SHP77 (cell line): Measurements from ENCODE around the gene STAG1.
"Not testable (repeated sequence)": the region's sequence is repeated elsewhere in the genome, so short reads cannot be mapped to it uniquely, and the experiment has no call there.

Source experiments
- DNase-seq, 2 experiments: peaks; one replicate each; lab custom pipeline; 2025; lab: John Stamatoyannopoulos, UW

STAG1 gene

DNA sequence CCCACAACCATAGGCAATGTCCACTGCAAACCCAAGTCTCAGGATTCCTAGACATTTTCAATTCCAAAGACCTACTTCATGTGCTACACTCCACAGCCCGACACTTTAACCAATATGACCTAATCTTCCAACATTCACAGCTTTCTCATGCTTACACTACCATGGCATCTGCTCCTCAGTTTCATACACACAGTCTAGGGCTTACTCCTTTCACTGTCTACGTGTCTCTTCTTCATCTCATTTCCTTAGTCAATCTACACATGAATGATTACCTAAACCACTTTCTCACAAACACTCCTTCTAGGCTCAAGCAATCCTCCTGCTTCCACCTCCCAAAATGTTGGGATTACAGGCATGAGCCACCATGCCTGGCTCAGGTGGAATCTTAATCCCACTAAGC is 106.3 kb downstream of the STAG1 start:
- DNase-seq: no peak

DNA sequence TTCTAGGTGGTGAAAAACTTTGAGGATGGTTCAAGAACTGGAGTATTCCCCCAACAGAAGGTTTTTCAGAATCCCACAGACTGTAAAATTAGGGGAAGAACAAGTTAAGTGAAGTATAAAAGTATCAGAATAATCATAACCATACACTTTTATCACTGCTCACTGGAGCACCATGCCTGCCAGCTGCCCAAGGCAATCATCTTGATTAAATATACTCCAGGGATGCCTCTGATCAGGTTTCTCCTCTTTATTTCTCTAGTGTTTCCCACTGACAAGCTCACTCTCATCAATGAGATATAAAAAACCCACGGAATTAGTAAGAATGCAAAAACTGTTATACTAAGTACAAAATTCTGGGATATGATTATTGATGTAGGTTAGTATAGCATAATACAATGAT is 108.0 kb downstream of the STAG1 start:
- DNase-seq: no peak

DNA sequence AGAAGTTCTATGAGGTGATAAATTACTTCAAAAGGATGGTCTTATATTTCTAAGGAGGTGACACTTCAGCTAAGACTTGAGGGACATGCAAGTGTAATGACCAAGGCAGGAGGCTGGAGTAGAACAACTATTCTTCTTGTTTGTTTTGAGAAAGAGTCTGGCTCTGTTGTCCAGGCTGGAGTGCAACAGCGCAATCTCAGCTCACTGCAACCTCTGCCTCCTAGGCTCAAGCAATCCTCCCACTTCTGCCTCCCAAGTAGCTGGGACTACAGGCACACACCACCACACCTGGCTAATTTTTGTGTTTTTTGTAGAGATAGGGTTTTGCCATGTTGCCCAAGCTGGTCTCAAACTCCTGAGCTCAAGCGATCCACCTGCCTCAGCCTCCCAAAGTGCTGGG is 108.8 kb downstream of the STAG1 start:
- not testable (repeated sequence) for DNase-seq

DNA sequence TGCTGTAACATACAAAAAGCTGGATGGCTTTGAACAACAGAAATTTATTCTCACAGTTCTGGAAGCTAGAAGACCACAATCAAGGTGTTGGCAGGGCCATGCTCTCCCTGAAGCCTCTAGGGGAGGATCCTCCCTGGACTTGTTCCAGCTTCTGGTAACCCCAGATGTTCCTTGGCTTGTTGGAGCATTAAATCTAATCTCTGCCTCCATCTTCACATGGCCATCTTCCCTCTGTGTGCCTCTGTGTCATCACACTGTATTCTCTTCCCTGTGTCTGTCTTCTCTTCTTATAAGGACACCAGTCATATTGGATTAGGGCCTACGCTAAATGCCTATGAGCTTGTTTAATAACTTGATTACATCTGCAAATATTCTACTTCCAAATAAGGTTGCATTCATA is 109.5 kb downstream of the STAG1 start:
- DNase-seq: no peak

DNA sequence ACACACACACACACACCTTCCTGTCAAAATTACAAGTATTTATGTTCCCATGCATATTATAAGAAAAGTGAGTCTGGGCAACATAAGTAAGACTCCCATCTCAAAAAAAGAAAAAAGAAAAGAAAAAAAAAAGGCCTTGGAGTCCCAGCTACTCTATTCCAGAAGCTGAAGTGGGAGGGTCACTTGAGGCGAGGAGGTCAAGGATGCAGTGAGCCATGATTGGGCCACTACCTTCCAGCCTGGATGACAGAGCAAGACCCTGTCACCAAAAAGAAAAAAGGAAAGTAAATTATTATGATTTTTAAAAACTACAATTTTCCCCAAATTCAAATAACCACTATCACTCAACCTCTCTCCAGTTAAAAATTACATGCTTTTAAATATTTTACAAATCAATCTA is 113.1 kb downstream of the STAG1 start:
- DNase-seq: no peak

DNA sequence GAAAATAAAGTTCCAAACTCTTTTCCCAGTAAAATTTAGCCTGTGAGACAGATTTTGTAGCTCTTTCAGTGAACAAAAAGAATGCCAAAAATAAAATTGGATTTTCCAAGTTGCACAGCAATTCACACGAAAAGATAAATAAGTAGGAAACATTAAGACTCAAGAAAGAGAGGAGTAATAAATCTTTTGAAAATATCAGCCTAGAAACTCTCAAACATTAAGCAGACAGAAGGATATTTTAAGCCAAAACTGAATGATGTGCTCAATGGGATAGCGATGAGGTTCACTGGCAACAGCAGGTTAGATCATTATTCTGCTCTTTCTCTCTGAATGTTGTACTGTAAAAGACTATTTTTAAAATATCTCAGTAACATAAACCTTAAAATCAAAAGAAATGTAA is 115.0 kb downstream of the STAG1 start:
- DNase-seq: no peak

DNA sequence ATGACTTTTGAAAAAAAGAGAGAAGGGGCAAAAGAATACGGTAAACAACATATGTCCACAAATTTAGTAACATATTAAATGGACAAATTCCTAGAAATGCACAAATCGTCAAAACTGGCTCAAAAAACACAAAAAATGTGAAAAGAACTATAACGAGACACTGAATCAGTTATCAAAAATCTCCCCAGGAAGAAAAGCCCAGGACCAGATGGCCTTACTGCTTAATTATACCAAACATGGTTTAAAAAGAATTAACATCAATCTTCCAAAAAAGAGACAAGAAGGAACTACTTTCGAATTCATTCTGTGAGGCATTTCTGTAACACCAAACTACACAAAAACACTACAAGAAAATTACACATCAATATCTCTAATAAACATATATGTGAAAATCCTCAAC is 117.4 kb downstream of the STAG1 start:
- no peak for DNase-seq

DNA sequence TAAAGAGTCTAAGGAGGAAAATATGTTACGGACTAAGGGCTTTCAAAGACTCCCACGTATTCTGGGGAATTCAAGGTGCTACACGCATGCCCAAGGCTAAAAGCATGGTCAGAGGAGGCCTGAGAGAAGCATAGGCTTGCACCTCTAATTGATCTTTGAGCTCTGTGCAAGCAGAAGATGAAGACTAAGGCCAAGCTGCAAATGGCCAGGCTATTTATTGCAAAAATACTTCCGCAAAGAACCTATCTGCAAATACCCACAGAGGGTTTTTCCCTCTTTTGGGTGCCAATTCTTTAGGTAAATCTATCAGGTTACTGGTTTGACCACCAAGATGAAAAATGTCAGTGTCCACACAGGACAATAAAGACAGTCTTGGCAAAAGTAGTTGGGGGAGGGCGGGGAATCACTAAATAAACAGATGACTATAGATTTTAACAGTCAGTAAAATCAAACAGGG is 119.5 kb downstream of the STAG1 start:
- peak in 1 of 2 experiments; percentile 32 for DNase-seq

DNA sequence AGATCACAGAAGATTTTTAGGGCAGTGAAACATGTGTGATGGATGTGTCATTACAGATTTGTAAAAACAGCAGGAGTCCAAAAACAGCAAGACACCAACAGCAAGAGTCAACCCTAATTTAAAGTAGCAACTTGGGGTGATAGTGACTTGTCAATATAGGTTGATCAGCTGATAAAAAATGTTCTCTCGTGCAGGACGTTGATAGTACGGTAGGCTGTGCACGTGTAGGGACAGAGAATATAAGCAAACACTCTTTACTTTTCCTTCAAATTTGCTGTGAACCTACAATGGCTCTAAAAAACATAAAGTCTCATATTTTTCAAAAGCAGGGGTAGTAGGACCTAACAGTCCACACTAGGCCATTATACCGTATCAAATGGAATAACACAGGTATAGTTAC is 120.8 kb downstream of the STAG1 start:
- DNase-seq: no peak

DNA sequence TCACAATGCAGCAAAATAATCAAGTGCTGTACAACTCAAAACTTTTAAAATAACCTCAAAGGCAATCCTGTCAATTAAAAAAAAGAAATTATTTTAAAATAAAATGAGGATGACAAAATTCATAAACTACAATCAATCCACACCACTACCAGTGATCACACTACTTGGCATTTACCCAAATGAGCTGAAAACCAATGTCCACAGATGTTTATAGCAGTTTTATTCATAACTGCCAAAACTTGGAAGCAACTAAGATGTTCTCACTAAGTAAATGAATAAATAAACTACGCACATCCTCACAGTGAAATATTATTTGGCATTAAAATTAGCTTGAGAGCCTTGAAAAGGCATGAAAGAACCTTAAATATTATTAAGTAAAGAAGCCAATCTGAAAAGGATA is 121.3 kb downstream of the STAG1 start:
- no peak for DNase-seq

DNA sequence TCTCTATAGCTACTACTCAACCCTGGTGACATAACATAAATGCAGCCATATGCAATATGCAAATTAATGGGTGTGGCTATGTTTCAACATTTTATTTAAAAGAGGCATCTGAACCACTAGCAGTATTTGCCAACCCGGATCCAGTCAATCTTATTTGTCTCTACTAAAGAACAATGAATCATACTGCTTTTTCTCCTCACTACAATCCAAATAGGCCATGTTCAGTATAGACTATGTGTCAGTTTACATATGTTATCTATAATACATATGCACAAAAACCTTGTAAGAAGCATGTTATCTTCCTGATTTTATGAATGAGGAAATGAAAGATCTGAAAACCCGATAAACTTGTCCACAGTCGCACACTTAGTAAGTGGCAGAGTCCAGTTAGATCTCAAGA is 125.7 kb downstream of the STAG1 start:
- no peak for DNase-seq

DNA sequence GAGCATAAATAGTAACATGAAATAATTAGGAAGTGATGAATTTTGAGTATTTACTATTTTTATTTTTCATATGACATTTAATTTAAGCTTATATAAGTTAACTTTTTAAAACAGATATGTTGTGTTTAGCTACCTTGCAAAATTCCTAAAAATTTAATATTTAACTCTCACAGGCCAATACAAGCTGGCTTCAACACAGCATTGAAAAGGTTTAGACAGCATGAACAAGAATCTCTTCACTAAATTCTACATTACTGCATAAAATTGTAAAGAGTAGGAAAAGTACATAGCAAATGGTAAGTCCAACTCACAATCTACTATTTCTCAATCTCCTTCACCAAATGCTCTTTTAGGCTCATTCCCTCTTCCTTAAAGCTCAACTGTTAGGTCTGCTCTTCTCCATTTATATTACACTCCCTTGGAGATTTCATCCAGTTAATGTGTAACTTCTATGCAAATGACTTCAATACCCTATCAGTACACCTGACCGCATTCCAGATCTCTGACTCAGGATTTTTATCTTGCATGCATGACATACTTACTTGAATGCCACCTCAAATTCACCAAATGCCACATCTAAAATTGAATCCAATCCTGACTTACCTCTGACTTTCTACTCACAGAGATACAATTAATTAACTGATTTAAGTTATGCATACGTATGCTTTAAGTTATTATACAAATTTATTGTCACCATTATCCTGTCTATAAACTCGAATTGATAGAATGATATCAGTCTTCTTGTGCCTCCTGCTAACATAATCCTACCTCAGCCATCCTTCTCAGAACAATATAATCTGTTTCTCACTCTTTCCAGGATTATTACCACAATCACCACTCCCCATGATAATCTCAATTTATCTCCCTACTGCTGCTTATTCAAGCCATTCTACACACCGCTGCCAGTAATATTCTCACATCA is 127.0 kb downstream of the STAG1 start:
- no peak for DNase-seq

DNA sequence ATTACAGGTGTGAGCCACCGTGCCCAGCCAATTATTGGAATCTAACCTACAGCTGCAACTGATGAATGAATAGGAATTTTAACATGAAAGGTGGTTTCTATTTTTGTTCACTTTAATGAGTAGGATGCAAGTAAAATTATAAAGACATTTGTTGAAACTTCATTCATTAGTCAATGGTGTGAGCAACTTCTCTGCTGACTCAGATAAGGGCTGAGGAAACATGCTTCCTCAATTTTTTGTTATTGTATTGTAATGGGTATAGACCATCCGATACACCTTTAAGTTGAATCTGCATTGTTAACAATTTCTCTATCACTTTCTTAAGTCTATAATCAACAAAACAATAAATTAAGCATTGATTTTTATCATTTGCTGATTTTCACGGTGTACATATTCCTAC is 127.8 kb downstream of the STAG1 start:
- no peak for DNase-seq

DNA sequence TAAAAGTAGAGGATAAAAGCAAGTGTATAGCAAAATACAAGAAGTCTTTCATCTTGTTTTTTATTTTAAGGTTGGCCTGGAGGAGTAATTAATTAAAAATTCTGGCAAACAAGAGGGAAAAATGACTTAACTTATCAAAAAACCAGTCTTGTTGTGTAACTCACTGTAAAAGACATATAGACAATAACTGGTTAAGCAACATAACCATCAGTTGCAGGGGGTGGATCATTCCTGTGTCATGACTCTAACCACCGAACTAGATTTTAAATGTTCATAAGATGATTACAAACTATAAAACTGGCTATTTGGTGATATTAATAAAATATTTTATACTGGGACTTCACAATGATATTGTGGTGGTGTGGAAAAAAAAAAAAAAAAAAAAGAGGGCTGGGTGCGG is 130.6 kb downstream of the STAG1 start:
- no peak for DNase-seq

DNA sequence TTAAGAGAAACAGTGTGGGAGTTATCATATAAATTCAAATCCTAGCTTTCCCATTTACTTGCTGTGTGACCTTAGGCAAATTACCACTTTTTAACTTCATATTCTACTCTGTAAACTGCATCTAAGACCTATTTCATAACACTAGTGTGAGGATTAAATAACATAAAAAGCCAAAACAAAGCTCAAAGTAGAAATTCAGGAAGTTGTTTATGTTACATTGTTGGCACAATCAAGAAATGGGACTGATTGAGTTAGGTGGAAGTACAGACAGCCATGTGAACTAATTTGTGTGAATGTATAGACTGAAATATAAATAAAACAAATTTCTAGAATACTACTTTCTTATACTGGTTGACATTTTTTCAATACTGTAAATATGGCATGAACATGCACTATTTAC is 131.7 kb downstream of the STAG1 start:
- DNase-seq: no peak

DNA sequence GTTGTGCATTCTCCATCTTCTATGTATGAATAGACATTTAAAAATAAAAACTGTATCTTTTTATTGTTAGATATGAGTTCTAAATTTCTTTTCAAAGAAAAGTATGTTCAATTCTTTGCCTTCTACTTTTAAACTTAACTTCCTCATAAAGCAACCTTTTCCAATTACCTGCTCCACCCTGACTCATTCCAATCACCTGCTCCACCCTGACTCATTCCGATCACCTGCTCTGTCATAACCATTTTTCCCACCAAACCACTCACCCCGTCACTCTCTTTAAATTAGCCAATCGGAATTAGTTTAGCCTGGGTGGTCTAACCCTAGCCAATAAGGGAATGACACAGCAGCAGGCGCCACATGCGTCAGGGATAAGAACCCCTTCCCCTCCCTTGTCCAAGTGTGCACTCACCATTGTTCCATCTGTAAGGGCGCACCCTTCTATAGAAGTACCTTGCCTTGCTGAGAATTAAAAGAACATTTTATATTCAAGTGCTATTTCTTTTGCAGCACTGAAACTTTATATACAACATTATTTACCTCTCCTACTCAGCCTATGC is 134.1 kb downstream of the STAG1 start:
- DNase-seq: not testable (repeated sequence)

DNA sequence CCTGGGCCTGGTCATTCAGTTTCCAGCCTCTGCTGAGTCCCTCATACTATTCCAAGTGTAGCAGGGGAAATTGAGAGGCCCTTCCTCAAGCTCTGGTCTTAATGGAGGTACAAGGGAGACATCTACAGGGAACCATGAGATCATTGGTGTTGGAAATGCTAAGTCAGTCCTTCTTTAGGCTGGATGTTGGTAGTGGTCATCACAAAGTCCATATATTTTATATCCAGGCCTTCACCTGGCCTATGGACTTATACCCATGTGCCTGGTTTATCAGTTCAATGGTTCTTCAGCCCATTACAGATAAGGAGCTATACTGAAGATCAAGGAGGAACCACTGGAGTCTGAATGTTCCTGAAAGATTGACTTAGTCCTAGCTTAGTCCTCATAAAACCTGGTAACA is 135.0 kb downstream of the STAG1 start:
- DNase-seq: no peak

DNA sequence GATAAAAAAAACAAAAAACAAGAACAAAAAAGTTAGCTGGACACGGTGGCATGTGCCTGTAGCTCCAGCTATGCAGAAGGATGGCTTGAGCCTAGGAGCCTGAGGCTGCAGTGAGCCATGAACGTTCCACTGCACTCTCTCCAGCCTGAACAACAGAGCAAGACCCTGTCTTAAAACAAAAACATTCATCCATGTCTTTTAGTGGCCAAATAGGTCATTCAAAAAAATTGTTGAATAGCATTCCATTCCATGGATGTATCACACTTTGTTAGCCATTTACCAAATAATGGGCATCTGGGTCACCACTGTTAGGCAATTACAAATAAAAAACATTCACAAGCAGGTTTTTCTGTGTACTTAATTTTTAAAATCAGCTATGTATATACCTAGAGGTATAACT is 139.7 kb downstream of the STAG1 start:
- DNase-seq: no peak

DNA sequence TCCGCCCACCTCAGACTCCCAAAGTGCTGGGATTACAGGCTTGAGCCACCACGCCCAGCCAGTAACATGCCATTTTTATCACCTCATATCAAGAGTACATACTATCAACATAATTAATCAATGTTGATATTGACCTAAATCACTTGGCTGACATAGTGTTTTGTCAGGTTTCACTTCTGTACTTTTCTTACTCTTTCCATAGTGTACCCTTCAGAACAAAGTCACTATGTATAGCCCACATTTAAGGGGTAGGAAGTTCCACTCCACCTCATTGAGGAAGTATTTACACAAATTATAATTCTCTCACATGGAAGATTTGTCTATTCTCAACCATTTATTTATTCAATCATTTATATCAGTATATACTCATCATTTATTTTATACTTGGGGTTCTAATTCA is 145.2 kb downstream of the STAG1 start:
- no peak for DNase-seq

DNA sequence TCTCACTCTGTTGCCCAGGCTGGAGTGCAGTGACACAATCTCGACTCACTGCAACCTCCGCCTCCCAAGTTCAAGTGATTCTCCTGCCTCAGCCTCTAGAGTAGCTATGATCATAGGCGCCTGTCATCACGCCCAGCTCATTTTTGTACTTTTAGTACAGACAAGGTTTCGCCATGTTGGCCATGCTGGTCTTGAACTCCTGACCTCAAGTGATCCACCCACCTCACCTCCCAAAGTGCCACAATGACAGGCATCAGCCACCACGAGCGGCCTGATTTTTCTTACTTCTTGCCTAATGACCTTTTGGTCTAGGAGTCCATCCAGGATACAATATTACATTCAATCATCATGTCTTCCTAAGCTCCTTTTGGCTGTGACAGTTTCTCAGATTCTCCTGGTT is 146.0 kb downstream of the STAG1 start:
- DNase-seq: not testable (repeated sequence)

DNA sequence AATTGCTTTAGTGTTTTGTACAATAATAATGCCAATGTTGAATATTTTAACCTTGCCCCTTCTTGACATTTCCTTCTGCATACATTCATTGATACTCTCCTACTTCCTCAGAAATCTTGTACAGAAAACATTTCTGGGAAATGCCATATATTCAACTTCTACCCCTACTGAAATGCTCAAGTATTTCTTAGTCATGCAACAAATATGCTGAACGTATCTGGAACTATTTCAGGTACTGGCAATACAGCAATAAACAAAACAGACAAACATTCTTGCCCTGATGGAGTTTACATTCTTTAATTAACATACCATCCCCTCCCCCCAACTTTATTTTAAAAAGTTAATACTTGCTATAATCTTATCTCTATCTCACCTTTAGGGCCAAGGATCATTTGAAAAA is 147.2 kb downstream of the STAG1 start:
- no peak for DNase-seq

DNA sequence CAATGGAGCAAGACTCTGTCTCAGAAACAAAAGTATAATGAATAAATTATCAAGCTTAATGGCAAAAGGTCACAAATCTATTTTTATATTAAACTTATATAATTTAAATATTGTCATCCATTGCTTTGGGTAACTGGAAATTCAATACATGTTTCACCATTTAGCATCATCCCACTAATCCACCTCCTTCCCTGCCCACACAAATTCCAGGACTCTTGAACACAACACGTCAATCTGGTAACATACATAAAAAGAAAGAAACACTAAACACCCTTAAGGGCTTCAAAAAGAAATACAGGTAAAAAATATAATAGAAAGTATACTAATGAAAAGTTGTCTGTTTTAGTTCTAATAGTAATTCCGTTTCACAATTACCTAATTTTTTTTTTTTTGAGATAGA is 149.4 kb downstream of the STAG1 start:
- DNase-seq: no peak

DNA sequence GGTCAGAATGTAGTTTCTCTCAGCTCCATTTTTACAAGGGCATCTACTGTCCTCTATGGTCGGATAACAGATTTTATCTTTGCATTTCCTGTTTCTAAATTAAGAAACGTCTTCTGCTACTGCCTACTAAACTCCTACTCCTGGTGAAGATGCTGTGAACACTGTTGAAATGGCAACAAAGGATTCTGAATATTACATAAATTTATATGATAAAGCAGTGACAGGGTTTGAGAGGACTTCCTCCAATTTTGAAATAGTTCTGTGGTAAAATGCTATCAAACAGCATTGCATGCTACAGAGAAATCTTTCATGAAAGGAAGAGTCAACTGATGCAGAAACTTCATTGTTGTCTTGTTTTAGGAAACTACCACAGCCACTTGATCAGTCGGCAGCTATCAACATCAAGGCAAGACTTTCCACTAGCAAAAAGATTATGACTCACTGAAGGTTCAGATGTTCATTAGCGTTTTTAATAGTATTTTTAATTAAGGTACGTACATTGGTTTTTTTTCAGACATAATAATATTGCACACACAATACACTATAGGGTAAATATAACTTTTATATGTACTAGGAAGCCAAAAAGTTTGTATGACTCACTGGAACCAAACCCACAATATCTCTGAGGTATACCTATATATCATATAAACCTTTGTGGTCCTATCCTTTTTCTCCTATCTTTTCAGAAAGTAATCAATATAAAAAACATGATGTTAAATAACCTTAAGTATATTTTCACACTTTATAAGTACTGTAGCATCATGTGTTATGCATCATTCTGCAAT is 156.1 kb downstream of the STAG1 start:
- no peak for DNase-seq
